A172 (cell line): ENCODE data around the gene OFD1. TPM values are rescaled to one million over a fixed set of nuclear protein-coding genes. Genes with fewer than 3 reads are reported as not detected.

Source experiments
- DNase-seq: peaks from one replicate; pipeline ENCODE4 v3.0.0-alpha.2; 2015; ENCODE audit warnings: low spot score
- total RNA-seq: library from RNA; depleted of rRNA; stranded (reverse); fragments of >200 nt; shearing (Covaris generic); gene quantifications from 2 replicates; pipeline ENCODE4 v1.2.3, GENCODE V29; 2014

OFD1 gene
- total RNA-seq, 1 experiment from 2014 or later, result 23.8 TPM

DNA sequence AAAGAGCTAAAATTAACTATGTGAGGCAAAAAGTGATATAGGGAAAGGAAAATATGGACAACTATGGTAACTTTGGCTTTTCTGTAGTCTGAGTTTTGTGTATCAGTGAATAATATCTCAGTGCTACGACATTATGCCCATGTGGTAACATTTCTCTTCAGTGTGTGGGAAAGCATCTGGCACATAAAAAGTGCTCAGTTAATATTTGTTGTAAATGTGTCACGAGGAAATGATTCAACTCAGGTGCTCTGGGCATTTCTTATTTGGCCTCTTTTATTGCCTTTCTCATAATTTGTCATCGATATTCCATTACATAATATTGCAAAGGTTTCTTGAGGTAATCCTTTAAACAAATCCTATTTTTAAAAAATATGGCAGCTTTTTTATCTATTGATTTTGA, 17.6 kb downstream of the OFD1 start:
- DNase-seq, result no peak

DNA sequence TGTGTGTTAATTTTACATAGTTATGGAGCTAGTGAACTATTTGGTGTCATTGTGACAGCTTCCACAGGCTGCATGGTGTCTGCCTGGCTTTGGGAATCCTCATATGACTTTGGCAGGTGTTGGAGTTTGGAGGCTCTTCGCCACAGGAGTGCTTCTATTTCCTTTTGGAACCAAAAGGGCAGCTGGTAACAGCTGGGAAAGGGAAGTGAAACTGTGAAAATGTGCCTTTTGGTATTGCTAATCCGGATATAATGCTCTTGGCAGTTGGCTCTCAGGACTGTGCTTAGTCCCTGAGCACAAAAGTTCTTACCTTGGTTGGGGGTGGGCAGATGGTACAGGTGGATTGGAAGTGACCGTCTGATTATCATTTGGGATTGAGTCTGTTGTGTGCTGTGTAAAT, 18.1 kb downstream of the OFD1 start:
- no peak for DNase-seq

DNA sequence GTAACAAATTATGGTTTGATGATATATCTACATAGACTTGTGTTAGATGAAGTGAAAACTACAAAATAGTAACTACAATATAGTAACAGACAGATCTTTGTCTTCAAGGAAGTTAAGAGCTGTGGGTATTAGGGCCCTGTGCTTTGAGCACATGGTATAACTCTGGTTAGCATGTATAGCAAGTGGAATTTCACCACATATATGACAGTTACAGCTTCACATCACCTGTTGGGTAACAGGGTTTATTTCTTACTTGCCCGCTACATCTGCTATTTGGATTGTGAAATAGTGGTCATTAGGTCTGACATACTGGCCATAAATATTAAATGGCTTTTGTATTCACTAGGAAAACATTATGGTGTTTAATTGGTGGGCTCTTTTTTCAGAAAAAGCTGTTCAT, 20.2 kb downstream of the OFD1 start:
- no peak for DNase-seq

DNA sequence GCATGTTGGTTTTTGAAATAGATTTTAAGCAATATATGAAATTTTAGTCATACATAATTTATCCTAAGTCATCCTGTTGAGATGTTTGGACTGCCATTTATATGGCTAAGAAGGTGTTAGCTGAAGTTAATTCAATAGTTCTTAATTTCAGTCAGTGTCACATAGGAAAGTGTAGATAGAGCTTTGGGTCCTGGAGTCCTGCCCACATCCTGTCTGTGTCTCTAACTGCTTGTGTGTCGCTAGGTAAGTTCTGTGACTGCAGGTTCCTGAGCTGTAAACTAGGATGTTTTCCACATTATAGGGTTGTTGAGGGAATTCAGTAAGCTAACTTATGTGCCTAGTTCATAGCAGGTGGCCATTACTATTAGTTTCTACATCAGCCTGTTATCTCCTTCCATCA, 20.7 kb downstream of the OFD1 start:
- DNase-seq, result no peak

DNA sequence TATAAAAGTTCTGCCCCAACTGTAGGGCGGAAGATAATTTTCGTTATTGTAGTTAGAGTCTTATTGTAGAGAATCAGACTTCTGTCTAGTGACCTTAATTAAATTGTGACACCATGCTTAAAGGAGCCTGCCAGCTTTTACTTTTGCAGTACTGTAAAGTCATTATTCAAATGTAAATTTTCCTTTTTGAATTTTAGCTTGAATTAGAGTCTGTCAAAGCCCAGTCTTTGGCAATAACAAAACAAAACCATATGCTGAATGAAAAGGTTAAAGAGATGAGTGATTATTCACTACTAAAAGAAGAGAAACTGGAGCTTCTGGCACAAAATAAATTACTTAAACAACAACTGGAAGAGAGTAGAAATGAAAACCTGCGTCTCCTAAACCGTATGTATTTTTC, 21.8 kb downstream of the OFD1 start:
- DNase-seq, result no peak

DNA sequence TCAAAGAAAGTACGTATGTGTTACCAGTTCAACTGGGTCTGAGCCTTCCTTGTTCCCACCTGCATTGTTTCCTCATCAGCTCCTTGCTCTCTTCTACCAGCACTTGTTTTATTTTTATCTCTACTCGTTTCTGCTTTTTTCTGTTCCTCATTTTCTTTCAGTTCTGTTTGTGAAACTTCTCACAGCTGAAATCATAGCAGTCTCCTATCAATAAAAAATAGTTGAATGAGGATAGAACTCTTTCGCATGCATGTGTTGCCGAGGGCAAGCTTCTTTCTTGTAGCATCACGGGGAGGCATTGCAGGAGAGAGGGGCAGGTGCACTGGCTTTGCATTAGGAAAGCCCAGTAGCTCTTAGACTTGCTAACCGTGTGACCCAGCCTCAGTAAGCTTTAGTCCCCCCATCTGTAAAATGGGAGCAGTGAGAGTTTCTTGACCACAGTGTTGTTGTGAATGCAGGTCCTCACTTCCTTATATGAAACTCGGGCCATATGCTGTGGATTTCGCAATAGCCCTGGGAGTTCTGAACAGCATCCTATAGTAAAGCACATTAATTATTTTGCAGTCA, 24.7 kb downstream of the OFD1 start:
- DNase-seq, result no peak

DNA sequence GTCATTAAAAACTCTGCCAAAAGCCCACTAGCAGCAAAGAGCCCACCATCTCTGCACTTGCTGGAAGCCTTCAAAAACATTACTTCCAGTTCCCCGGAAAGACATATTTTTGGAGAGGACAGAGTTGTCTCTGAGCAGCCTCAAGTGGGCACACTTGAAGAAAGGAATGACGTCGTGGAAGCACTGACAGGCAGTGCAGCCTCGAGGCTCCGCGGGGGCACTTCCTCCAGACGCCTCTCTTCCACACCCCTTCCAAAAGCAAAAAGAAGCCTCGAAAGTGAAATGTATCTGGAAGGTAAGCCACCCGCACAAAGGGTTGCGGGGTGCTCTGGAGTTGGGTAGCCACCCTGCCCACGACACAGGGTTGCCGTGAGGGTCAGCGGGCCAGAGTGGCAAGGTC, 25.9 kb downstream of the OFD1 start:
- no peak for DNase-seq

DNA sequence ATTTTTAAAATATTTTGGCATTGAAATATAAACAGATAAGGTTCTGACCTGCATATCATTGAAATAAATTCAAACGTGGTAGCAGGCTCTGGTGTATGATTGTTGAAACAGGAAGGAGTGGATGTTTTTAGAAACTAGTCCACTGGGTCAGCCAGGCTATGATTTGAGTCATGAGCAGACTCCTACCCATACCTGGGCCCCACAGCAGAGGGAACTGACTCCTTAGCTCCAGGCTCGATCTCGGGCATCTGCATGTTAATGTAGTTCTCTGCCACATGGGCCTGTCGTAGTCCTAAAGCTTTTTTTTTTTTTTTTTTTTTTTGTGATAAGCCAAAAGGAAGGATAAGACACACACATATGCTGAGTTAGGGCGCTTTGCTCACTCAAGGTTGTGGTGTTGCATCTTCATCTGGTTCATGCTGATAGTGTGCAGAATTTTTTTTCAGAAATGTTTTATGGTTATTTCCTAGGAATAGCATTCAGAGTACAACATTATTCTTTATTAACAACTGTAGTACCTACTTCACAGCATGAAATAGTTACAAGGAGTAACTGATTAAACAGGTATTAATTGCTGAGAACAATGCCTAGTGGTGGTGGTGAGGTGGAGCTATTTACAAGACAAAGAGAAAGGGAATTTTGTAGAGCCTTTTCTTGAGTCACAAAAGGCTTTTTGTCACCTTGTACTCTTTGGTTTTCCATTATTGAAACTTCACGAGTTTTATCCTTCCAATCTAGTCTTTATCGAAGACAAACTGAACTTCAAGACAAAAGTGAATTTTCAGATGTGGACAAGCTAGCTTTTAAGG, 27.3 kb downstream of the OFD1 start:
- DNase-seq, result no peak

DNA sequence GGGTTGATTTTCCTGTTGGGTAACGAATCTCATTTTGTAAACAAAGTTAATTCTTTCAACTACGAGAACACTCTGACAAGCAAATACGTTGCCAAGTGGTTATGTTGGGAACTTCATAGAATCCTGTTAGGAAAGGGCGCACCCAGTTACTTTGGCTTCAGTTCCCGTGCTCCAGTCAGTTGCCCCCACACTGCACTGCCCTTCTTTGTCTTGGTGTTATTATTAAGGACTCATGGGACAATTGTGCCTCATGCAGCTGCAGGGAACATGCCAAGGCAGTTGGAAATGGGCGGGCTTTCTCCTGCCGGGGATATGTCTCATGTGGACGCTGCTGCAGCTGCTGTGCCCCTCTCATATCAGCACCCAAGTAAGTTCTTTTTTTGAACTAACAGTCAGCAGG, 28.9 kb downstream of the OFD1 start:
- DNase-seq, result no peak

DNA sequence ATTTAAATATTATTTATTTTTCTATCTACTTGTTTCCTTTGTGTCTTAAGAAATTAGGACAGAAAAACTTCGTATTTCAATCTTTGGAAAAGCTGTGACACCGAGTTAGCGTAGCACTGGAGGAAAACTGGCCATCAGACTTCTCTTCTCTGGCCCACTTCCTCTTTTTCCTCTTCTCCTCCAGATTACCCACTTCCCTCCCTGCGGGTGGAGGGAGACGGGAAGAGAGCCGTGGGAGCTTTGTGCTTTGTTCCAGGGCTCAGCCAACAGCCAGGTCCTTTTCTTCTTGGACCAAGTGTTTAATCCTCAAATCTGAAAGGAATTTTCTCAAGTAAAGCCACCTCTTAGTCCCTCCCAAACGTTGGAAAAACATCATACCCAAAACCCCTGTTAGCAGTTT, 29.7 kb downstream of the OFD1 start:
- DNase-seq, result no peak

DNA sequence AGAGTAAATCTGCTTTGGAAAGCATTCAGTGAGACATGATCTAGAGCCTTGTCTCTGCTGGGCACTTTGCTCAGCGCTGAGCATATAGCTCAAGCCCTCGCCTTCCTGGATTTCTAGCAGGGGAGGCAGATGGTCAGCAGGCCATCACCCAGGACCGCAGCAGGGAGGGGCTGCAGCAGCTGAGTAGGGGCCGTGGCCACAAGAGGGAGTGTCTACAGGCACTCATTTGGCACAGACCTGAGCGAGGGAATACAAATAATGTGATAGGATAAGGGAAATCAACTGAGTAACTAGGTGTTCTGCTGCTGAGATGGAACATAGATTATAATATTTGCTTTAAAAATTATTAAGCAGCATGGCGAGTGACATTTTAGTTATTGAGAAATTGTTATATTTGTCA, 30.2 kb downstream of the OFD1 start:
- peak; percentile 6 for DNase-seq

DNA sequence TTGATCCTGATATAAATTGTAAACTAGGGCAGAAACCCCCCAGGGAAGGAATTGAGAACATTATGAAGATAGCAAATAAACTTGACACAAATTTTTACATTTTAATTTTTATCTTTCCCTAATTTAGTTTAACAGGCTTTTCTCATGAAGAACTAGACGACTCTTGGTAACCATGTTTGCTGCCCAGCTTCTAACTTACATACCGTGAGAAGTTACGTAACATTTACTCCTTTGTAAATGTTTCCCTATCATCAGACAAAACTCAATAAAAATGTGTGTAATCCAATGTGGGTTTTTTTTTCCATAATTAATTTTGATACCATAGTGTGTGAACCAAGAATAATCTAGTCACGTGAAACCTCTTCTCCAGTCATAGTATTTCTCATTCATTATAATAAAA, 34.4 kb downstream of the OFD1 start:
- no peak for DNase-seq

DNA sequence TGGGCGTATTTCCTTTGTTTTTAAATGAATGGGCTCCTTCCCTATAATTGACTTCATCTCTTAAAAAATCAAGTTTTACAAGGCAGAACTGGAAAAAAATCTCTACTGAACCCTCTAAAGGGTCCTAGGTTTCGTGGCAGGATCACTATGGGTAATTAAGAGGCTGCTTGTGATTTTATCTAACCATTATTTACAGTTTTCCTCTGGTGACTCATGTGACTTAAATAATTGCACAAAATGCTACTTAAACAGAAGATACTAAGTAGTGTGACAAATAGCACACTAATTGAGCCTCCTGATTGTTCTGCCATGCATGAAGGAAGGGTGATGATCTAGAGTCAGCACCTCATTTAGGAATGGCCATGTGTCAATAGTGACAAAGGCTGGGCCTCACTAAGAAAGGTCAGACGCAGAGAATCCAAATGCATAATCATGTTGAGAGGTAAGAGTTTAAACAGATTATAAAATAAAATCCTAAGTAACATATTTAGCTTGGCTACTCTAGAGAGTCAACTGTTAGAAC, 35.5 kb downstream of the OFD1 start:
- DNase-seq, result no peak

DNA sequence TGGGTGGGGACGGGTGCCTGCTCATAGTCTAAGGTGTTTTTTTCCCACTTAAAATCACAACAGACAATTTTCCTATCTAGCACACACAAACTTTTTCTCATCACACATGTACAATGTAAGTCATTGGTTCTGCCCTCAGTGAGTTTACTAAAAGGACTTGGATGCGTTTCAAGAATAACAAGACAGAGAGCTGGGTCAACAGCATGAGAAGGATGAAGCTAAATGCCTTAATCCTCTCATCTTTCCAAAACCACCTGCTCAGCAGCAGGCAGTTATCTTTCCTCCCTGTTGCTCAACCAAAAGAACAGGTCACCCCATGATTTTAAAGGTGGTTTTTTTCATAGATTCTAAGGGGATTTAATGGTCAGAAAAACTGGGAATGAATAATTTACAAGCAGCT, 40.1 kb downstream of the OFD1 start:
- no peak for DNase-seq

DNA sequence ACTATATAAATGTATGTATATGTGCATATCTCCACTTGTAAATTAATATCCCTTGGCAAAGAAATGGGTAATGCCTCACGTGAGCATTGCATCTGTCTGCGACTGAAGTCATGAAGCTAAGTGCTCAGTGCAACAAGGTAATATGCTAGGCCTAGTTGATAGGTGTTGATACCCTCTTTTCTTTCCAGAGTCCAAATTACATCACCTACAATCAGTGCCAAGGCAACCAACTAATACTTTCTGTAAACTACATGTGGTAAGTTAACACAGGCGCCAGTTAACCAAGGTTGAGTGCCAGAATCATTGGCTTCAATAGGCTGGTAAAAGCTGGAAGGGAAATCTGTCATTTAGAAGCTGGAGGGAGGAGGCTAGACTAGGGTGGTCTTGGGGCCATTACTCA, 41.3 kb downstream of the OFD1 start:
- DNase-seq, result no peak

DNA sequence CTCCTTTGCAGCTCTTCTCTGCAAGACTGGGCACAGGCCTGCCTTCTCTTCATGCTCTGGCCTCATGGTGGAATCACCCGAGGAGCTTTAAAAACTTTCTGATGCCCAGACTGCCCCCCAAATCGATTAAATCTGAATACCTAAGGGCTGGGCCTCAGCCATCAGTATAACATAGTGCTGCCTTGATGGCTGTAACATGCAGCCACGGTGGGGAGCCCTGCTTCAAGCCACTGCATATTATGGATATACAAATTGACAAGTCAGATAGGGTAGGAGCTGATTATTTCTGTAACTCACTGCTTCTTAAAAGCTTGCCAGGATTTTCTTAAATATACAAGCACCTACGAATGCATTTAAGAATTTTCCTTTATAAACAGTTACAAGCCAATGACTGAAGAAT, 41.8 kb downstream of the OFD1 start:
- no peak for DNase-seq

DNA sequence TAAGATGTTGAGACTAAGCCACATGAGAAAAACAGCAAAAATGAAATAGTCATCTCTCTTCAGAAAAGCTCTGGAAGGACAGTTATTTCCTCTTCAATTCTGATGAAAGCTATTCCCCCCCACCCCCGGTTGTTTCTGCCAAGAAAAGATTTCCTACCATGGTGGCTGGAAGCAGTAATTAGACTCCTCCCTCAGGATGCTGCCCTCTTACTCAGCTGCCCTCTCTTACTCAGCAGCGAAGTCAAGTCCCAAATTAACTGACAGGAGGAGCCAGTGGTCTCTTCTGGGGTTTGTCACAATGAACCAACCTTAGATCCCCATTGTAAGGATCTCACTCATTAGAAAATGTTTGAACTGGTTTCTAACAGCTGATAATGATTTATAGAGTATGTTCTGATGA, 44.4 kb downstream of the OFD1 start:
- DNase-seq, result peak; percentile 66

DNA sequence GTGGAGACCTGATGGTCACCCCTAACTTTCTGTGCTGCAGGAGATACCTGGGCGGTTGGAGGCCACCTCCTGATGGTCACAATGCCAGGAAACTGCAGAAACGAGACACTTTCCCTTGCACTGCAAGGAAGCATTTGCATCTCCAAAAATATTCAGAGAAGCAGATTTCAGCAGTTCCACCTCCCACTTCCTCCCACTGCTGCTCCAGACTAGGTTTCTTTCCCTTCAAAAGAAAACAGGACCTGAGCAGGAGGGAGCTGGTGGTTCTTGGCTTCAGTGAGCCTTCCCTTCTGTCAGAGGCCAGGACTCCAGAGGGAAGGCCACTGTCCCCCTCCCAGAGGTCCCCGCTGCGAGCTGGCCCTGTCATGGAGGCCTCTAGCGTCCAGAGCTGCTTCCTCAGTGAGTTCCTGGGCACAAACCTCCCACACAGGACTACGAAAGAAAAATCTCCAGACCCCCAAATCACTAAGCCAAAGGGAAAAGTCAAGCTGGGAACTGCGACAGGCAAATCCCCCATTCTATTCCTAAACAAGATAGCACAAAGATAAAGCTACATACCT, 46.4 kb downstream of the OFD1 start:
- DNase-seq, result no peak

DNA sequence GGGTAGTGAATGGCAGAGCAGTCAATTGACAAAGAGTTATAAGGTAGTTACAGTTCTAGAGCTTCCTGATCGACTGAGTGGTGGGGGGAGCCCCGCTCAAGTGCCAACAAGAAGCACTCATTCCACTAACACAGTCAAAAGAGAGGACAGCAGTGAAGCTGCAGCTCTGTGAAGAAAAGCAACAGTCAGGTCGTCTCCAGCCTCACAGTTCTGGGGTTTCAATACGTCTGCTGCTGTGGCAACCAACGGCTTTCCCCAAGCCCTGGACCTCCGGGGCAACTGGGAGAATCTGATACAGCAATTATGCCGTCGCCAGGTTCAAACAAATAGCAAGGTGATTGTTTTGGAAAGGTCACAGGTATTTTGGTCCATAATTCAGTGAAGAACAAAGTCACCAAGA, 51.5 kb downstream of the OFD1 start:
- no peak for DNase-seq

DNA sequence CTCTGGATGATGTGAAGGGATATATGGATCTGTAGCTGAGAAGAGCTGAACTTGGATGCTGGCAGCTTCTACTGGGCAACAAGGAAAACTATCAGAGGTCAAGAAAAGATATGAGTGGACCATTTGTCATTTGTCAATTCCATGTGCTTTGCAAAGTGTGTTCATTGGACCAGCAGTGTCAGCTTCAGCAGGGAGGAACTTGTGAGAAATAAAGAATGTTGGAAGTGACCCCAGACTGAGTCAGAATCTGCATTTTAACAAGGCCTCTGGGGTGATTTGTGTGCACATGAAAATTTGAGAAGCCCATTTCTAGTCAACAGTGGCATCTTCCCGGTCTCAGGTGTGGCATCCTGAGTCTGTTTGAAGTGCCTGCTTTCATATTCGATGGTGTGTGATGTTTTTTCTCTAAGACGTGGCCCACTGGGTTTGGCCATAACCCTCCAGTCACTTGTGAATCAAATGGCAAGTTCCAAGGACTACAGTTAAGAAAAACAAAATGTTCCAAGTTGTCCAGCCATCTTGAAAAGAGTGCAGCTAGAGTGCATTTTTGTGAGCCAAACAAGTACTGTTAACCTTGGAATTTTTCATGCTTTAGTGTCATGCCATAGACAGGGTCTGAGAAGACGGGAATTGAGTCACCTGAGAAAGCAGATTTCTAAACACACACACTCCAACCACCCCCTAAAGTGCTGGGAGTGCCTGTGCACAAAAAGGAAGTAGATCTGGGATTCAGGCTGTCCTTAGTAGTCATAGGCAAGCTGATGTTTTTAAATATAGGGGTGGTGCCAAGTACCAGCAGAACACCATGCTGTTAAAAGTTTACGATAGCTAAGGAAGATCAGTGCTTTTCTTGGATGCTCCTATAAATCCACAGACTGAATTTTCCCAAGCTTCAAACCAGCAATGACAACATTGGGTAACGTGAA, 55.9 kb downstream of the OFD1 start:
- DNase-seq, result no peak

DNA sequence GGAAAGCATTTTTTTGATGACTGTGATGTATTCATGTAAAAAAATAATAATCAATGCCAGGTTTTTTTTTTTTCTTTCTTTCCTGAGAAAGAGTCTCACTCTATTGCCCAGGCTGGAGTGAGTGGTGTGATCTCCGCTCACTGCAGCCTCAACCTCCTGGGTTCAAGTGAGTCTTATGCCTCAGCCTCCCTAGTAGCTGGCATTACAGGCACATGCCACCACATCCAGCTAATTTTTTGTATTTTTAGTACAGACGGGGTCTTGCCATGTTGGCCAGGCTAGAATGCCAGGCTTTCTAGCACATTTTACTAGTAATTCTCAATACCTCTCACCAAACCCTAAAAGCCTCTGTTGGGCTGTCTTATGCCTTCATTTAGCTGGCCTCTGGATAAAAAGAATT, 56.6 kb downstream of the OFD1 start:
- no peak for DNase-seq

DNA sequence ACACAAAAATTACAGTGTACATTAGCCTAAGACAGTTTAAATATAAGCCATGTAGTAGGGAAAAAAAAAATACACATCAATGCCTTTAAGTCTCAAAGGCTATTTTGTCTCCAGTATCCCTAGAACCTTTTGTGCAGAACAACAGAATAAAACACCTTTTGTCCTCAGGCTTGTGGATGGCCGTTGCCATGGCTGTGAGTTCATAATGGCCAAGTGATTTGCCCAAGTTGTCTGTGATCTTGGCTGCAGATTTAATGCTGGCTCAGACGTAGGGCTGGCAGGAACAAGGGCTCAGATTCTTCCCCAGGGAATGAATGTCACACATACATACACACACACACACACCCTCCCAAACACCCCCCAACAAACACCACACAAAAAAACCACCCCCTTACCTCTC, 57.0 kb downstream of the OFD1 start:
- DNase-seq, result no peak
